Measurements from ENCODE around the gene CSGALNACT2. TPM values are rescaled to one million over a fixed set of nuclear protein-coding genes. Genes with fewer than 3 reads are reported as not detected.

Gene CSGALNACT2
- total RNA-seq, 1 experiment from 2014 or later: 5.1 TPM

DNA sequence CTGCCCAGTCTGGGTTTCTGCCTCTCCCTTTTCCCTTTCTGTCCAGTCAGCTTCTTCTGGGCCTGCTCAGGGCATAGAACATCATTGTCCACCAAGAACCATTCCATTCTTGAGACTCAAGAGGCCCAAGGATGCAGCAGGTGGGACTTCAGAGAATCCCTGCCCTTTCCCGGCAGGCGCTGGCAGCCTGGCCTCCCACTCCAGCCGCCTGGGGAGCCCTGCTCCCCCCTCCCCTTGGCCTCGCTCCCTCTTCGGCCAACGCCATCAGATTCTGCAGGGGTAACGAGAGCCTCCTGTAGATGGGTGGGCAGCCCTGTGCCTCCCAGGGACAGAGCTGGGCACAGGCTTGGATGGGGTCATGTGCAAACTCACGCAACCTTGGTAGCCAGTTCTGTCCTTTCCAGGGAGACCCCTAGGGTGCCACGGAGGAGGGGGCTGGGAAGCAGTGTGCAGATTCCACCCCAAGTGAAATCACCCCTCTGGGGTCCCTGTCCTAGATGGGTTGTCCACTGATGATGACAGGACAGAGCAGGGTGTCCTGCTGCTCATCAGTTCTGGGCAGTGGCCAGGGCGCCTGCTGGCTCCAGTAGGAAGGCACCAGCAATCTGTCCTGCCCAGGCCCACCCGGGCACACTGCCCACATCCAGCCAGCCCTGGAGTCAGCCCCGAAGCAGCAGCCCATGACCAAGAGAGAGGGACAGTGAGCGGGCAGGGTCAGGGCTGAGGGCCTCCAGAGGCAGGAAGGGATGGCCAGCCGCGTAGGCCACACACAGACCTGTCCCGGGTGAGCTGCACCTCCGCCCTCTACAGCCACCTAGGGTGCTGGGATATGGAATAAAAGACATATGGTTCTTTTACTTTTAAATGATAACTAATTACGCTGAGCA, 80.9 kb downstream of the CSGALNACT2 start (continued):
- no peak for TF ChIP-seq ZBTB43 (CRISPR knock-in tag; IDR thresholded peaks at IDR 0.05)
- no peak for TF ChIP-seq ERG (CRISPR knock-in tag; IDR thresholded peaks at IDR 0.05)
- TF ChIP-seq ATF2 (CRISPR knock-in tag; IDR thresholded peaks at IDR 0.05; ENCODE audit: borderline replicate concordance, low read depth): no peak
- TF ChIP-seq ARID4B (CRISPR knock-in tag; IDR thresholded peaks at IDR 0.05; ENCODE audit: borderline replicate concordance): no peak
- no peak for TF ChIP-seq ZNF671 (CRISPR knock-in tag; IDR thresholded peaks at IDR 0.05)

DNA sequence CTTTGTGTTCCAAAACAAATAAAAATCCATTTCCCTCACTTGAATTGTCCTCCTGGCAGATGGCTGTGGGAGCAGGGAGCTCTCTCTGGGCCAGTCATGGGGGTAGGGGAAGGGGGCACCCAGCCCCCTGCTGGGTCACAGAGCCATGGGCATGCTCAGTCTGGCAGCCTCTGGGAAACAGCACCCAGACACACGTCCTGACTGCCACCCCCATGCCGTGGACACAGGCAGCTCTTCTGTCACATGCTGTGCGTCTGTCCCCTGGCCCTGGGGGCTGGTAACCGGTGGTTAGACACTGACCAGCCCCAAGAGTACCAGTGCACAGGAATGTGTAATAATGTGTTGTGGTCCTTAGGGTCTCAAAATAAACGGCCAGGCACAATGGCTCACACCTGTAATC, 81.6 kb downstream of the CSGALNACT2 start:
- Mint-ChIP-seq H3K27me3 (ENCODE audit: low read depth) (no peaks in the 10 kb centered on the region), H3K4me3 (no peak overlapping the region), H3K36me3 (no peaks in the 10 kb centered on the region), H3K4me1 (peaks cover 12% of the 10 kb centered on the region), H3K27ac (no peak overlapping the region), H3K9me3 (no peaks in the 10 kb centered on the region)
- POLR2A ChIA-PET: interaction anchor here (1.1 kb wide), 1 partner anchor 47 kb away, joined by 4 read pairs; no protein-coding TSS in a partner anchor
- DNase-seq (ENCODE audit: low spot score): no peak
- CTCF ChIA-PET: interaction anchor here (0.6 to 0.9 kb wide), 4 partner anchors 14 to 50 kb away, joined by 3 to 5 read pairs (median 4); no protein-coding TSS in a partner anchor
- no peak for ATAC-seq
- TF ChIP-seq ELF4 (CRISPR knock-in tag; IDR thresholded peaks at IDR 0.05; ENCODE audit: low read depth) (no peak), SMAD3 (CRISPR knock-in tag; IDR thresholded peaks at IDR 0.05; ENCODE audit: borderline replicate concordance) (no peak), MYBL2 (CRISPR knock-in tag; IDR thresholded peaks at IDR 0.05) (no peak), ZNF671 (CRISPR knock-in tag; IDR thresholded peaks at IDR 0.05) (no peak), NR3C1 (CRISPR knock-in tag; conservative IDR thresholded peaks at IDR 0.05; ENCODE audit: low read depth) (no peak), IRF2 (CRISPR knock-in tag; IDR thresholded peaks at IDR 0.05; ENCODE audit: borderline replicate concordance, low read depth) (no peak)
- TF ChIP-seq, protein P1, sequence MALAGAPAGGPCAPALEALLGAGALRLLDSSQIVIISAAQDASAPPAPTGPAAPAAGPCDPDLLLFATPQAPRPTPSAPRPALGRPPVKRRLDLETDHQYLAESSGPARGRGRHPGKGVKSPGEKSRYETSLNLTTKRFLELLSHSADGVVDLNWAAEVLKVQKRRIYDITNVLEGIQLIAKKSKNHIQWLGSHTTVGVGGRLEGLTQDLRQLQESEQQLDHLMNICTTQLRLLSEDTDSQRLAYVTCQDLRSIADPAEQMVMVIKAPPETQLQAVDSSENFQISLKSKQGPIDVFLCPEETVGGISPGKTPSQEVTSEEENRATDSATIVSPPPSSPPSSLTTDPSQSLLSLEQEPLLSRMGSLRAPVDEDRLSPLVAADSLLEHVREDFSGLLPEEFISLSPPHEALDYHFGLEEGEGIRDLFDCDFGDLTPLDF (CRISPR knock-in tag; IDR thresholded peaks at IDR 0.05): no peak
- TF ChIP-seq, protein P2, sequence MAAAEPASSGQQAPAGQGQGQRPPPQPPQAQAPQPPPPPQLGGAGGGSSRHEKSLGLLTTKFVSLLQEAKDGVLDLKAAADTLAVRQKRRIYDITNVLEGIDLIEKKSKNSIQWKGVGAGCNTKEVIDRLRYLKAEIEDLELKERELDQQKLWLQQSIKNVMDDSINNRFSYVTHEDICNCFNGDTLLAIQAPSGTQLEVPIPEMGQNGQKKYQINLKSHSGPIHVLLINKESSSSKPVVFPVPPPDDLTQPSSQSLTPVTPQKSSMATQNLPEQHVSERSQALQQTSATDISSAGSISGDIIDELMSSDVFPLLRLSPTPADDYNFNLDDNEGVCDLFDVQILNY (CRISPR knock-in tag; IDR thresholded peaks at IDR 0.05): no peak
- TF ChIP-seq, protein P3, sequence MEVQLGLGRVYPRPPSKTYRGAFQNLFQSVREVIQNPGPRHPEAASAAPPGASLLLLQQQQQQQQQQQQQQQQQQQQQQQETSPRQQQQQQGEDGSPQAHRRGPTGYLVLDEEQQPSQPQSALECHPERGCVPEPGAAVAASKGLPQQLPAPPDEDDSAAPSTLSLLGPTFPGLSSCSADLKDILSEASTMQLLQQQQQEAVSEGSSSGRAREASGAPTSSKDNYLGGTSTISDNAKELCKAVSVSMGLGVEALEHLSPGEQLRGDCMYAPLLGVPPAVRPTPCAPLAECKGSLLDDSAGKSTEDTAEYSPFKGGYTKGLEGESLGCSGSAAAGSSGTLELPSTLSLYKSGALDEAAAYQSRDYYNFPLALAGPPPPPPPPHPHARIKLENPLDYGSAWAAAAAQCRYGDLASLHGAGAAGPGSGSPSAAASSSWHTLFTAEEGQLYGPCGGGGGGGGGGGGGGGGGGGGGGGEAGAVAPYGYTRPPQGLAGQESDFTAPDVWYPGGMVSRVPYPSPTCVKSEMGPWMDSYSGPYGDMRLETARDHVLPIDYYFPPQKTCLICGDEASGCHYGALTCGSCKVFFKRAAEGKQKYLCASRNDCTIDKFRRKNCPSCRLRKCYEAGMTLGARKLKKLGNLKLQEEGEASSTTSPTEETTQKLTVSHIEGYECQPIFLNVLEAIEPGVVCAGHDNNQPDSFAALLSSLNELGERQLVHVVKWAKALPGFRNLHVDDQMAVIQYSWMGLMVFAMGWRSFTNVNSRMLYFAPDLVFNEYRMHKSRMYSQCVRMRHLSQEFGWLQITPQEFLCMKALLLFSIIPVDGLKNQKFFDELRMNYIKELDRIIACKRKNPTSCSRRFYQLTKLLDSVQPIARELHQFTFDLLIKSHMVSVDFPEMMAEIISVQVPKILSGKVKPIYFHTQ (CRISPR knock-in tag; IDR thresholded peaks at IDR 0.05): no peak
- TF ChIP-seq, protein P4, sequence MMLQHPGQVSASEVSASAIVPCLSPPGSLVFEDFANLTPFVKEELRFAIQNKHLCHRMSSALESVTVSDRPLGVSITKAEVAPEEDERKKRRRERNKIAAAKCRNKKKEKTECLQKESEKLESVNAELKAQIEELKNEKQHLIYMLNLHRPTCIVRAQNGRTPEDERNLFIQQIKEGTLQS (CRISPR knock-in tag; conservative IDR thresholded peaks at IDR 0.05): no peak
